ENCODE measurements around the gene HPCAL1.
A peak's percentile ranks its signal among the peaks of the same experiment; 100 is the strongest.

GRCh38 chr2:10433264-10433946 lies 130.7 kb downstream of the HPCAL1 start:
- peak in 1 of 3 donors; percentile 69 for TF ChIP-seq CTCF (IDR thresholded peaks at IDR 0.05)
- TF ChIP-seq POLR2A (IDR thresholded peaks at IDR 0.05): no peak

Measured in lower leg skin (tissue), 3 donors.